ENCODE measurements around the gene KMT2B. TPM values are rescaled to one million over a fixed set of nuclear protein-coding genes. Genes with fewer than 3 reads are reported as not detected.

Gene KMT2B
- total RNA-seq, 2 donors from 2014 or later, result 32.1 to 46.9 TPM

DNA sequence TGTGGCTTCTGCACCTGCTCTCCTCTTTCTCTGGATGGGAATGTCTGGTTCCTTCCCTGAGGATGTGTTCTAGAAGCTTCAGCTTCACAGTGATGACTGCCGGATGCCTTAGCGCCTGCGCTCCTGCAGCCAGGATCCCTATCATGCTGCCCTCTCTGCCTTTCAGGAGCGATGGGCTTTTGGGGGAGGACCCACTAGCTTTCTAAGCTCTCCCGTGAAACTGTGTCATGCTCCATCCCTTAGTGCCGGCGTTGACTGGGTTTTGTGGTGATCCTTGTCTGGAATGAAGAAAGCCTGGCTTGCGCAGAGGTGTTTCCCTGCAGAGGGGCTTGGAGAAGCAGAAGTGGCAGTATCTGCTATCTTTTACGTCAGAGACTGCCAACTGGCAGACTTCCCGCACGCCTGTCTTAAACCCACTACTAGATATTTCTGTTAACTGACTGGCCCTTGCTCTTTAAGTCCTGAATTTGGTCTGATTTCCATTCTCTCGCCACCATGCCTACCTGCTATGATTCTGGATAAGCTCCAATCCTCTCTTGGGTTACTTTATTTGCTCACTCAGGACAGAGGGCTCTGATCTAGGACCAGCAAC lies 3.8 kb upstream of the KMT2B start:
- Histone ChIP-seq H3K27ac (no peak overlapping the region), H3K4me3 (no peak overlapping the region)
- intact Hi-C loops (cut with DNase I), result loop anchor here (5.0 kb wide), 1 partner anchor 167 kb away; the partner anchor contains the start of gene TMEM147

DNA sequence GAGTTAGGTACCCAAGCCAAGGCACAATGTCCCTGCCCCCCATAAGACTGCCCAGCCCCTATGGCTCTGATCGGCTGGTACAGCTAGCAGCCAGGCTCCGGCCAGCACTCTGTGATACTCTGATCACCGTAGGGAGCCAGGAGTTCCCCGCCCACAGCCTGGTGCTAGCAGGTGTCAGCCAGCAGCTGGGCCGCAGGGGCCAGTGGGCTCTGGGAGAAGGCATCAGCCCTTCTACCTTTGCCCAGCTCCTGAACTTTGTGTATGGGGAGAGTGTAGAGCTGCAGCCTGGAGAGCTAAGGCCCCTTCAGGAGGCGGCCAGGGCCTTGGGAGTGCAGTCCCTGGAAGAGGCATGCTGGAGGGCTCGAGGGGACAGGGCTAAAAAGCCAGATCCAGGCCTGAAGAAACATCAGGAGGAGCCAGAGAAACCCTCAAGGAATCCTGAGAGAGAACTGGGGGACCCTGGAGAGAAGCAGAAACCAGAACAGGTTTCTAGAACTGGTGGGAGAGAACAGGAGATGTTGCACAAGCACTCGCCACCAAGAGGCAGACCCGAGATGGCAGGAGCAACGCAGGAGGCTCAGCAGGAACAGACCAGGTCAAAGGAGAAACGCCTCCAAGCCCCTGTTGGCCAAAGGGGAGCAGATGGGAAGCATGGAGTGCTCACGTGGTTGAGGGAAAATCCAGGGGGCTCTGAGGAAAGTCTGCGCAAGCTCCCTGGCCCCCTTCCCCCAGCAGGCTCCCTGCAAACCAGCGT lies 3.0 kb upstream of the KMT2B start:
- Histone ChIP-seq H3K36me3 (no peaks in the 10 kb centered on the region), H3K9me3 (no peaks in the 10 kb centered on the region), H3K4me1 (peaks cover 17% of the 10 kb centered on the region), H3K27me3 (no peaks in the 10 kb centered on the region), H3K4me3 (no peak overlapping the region), H3K9ac (ENCODE audit: low read depth in 2 of 2, low read length in 2 of 2) (no peak overlapping the region), H3K27ac (peak overlapping the region; percentile 12)
- intact Hi-C loops (cut with DNase I), result loop anchor here (5.0 kb wide), 1 partner anchor 167 kb away; the partner anchor contains the start of gene TMEM147
- DNase-seq, result no peak
- TF ChIP-seq, protein P1, sequence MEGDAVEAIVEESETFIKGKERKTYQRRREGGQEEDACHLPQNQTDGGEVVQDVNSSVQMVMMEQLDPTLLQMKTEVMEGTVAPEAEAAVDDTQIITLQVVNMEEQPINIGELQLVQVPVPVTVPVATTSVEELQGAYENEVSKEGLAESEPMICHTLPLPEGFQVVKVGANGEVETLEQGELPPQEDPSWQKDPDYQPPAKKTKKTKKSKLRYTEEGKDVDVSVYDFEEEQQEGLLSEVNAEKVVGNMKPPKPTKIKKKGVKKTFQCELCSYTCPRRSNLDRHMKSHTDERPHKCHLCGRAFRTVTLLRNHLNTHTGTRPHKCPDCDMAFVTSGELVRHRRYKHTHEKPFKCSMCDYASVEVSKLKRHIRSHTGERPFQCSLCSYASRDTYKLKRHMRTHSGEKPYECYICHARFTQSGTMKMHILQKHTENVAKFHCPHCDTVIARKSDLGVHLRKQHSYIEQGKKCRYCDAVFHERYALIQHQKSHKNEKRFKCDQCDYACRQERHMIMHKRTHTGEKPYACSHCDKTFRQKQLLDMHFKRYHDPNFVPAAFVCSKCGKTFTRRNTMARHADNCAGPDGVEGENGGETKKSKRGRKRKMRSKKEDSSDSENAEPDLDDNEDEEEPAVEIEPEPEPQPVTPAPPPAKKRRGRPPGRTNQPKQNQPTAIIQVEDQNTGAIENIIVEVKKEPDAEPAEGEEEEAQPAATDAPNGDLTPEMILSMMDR (IDR thresholded peaks at IDR 0.05), result no peak

More for the DNA sequence above, 3.8 kb upstream of the KMT2B start:
- Histone ChIP-seq H3K9me3 (no peaks in the 10 kb centered on the region), H3K4me1 (peaks cover 9% of the 10 kb centered on the region), H3K36me3 (no peaks in the 10 kb centered on the region), H3K9ac (ENCODE audit: low read depth in 2 of 2, low read length in 2 of 2) (no peak overlapping the region), H3K27me3 (no peaks in the 10 kb centered on the region)
- DNase-seq, result no peak
- TF ChIP-seq, protein P1 (IDR thresholded peaks at IDR 0.05), result no peak

DNA sequence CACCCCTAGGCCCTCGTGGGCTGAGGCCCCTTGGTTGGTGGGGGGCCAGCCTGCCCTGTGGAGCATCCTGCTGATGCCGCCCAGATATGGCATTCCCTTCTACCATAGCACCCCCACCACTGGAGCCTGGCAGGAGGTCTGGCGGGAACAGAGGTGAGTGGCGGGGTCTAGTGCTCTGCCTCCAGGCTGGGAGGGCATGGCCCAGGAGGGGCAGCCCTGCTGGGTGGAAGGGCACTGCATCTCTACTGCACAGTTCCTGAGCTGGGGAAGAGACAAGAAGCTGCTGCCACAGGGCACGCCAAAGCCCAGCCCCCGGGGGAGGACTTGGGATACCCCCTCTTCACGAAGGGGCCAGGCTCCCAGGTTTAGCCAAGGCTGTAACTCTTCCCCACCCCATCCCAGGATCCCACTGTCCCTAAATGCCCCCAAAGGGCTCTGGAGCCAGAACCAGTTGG lies 2.4 kb upstream of the KMT2B start:
- TF ChIP-seq, protein P1 (IDR thresholded peaks at IDR 0.05), result no peak
- Histone ChIP-seq H3K9ac (ENCODE audit: low read depth in 2 of 2, low read length in 2 of 2) (peak overlapping the region; percentile 46 to 88), H3K36me3 (no peaks in the 10 kb centered on the region), H3K27ac (peak overlapping the region; percentile 96), H3K4me1 (peaks cover 18% of the 10 kb centered on the region), H3K27me3 (no peaks in the 10 kb centered on the region), H3K9me3 (no peaks in the 10 kb centered on the region), H3K4me3 (peak overlapping the region; percentile 77)
- intact Hi-C loops (cut with DNase I), result no loop called here
- no peak for DNase-seq

DNA sequence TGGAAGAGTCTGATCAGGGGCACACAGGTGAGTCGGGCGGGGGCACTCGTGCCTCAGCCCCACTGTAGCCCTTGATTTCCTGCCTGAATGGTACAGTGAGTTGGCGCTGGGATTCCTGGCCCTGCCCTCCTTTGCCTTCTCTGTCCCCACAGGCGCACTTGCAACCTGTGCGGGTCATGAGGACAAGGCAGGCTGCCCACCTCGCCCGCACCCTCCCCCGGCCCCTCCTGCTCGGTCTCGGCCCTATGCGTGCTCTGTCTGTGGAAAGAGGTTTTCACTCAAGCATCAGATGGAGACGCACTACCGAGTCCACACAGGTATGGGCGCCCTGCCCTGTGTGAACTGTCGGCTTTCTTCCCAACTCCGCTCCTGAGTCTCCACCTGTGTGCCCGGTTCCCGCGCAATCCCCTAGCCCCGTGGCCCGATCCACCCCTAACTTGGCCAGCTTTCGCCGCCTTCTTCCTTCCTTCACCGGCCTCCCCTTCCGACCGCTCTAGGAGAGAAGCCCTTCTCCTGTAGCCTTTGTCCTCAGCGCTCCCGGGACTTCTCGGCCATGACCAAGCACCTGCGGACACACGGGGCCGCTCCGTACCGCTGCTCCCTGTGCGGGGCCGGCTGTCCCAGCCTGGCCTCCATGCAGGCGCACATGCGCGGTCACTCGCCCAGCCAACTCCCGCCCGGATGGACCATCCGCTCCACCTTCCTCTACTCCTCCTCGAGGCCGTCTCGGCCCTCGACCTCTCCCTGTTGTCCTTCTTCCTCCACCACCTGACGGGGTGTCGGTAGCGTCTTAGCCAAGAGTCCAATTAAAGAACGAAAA lies 1.6 kb upstream of the KMT2B start:
- peaks cover 18% of the 10 kb centered on the region for H3K4me1 ChIP-seq
- H3K36me3 ChIP-seq, result no peaks in the 10 kb centered on the region
- peak overlapping the region; percentile 77 for H3K4me3 ChIP-seq
- H3K9me3 ChIP-seq, result no peaks in the 10 kb centered on the region
- TF ChIP-seq, protein P1 (IDR thresholded peaks at IDR 0.05), result no peak
- peak; percentile 73 for DNase-seq
- no peaks in the 10 kb centered on the region for H3K27me3 ChIP-seq
- intact Hi-C loops (cut with DNase I), result loop anchor here (2.0 kb wide), 1 partner anchor 21 kb away; no protein-coding TSS in a partner anchor
- peak overlapping the region; percentile 96 for H3K27ac ChIP-seq
- H3K9ac ChIP-seq (ENCODE audit: low read depth in 2 of 2, low read length in 2 of 2), result peak overlapping the region; percentile 46 to 88
